Breast epithelium (tissue), 3 donors: ENCODE data around the gene IRF2.

ENCODE experiments used
- POLR2A ChIP-seq: fragments of 450-650 bp; IDR thresholded peaks from one replicate; pipeline ENCODE4 v1.6.1; 2016; ENCODE audit warnings: antibody characterized with exemption, mild to moderate bottlenecking, moderate library complexity
- TF ChIP-seq, protein P1 (sequence below), 3 donors: fragments of 450-650 bp; IDR thresholded peaks; one replicate each; pipeline ENCODE4 v1.5.1; 2016 to 2017; ENCODE audit warnings: antibody characterized with exemption in 3 of 3, mild to moderate bottlenecking in 3 of 3, moderate library complexity in 3 of 3

- TF ChIP-seq, protein P1, sequence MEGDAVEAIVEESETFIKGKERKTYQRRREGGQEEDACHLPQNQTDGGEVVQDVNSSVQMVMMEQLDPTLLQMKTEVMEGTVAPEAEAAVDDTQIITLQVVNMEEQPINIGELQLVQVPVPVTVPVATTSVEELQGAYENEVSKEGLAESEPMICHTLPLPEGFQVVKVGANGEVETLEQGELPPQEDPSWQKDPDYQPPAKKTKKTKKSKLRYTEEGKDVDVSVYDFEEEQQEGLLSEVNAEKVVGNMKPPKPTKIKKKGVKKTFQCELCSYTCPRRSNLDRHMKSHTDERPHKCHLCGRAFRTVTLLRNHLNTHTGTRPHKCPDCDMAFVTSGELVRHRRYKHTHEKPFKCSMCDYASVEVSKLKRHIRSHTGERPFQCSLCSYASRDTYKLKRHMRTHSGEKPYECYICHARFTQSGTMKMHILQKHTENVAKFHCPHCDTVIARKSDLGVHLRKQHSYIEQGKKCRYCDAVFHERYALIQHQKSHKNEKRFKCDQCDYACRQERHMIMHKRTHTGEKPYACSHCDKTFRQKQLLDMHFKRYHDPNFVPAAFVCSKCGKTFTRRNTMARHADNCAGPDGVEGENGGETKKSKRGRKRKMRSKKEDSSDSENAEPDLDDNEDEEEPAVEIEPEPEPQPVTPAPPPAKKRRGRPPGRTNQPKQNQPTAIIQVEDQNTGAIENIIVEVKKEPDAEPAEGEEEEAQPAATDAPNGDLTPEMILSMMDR (IDR thresholded peaks at IDR 0.05), result no peak
- TF ChIP-seq POLR2A, result no peak
Observed at GRCh38 chr4:184441461-184442313, 32.7 kb downstream of the IRF2 start.
